Stimulated activated CD8-positive, alpha-beta memory T cell treated with anti-CD3 and anti-CD28 coated beads, Interleukin-15, amount 100 ng/mL, for 4 hours (primary cell): ENCODE results near the gene GRID1.

ENCODE experiments used
- DNase-seq, 2 donors: peaks; one replicate each; pipeline ENCODE4 v3.0.0-alpha.2; 2020; ENCODE audit warnings: low read depth in 2 of 2

The GRID1 gene

GRCh38 chr10:86368987-86369386 is 2.4 kb upstream of the GRID1 start:
- no peak for DNase-seq

DNA sequence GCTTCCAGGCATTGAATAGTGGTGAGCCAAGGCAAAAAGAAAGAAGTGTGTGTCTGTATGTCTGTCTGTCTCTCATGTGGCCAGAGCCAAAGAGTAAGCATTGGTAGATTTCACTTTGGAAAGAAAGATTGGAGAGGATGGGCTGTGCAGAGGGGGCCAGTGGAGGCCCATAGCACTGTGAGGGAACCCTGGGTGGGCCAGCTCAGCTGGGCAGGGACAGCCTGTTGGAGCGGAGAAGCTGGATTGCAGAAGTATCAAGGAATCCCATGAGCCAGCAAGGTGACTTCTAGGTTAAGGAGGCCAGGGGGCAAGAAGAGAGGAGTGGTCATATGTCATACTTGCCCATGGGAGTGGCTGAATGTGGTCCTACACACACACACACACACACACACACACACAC is 1.5 kb upstream of the GRID1 start:
- no peak for DNase-seq

- DNase-seq: no peak
These were observed 757 bp upstream of the GRID1 start for GRCh38 chr10:86367152-86367951.

GRCh38 chr10:86366902-86367151 is 232 bp upstream of the GRID1 start:
- no peak for DNase-seq

DNA sequence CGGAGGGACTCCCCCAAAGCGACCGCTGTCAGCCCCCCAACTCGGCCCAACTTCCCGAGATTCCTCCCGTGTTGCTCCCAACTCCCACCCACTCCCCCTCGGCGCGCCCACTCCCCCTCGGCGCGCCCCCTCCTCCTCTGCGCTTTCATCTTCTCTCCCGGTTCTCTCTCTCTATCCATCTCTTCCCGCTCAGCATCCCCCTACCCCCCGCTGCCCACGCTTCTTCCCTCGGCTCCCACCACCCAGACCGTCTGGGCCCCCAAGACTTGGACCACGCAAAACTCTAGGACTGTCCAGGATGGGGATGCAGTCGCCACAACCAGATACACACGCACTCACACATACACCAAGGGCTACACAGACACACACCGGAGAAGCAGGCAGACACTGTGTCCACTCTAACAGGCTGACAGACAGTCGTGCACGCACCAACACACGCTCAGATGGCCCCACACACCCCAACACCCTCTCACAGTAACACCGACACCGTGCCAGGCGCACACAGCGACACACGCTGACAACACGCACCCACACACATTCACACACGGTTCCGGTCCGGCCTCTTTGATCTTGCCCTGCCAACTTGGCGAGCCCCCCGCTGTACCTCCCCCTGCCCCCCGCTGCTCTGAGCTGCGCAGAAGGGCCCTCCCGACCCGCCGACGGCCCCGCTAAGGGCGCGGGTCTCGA is 1.1 kb downstream of the GRID1 start:
- DNase-seq: no peak

GRCh38 chr10:86364491-86365345 is 1.9 kb downstream of the GRID1 start:
- no peak for DNase-seq

DNA sequence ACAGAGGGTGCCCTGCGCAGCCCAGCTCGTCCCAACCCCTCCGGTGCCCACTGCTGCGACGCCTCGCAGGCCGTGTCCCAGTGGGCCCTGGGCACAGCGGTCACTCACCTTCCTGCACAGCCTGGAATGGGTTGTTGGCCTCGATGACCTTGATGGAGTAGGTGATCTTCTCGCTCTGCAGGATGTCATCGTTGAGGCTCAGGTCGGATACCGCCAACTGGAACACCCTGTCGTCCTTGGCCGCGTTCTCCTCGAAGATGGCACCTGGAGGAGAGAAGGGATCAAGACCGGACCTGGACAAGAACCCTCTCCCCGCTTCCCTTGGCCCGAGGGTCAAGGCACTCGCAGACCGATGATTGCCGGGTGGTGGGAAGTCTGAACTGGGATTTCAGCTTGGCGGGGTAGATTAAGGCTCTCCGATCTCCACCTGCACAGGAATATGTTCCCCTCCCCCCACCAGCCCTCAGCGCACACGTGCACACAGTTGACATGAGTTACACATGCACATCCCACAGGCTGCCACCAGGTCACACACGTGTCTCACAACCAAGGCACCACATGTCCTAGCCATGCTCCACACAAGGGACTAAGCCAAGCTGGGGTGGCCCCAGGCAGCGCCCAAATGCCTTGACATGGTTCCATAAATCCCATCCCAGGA is 2.6 kb downstream of the GRID1 start:
- no peak for DNase-seq

DNA sequence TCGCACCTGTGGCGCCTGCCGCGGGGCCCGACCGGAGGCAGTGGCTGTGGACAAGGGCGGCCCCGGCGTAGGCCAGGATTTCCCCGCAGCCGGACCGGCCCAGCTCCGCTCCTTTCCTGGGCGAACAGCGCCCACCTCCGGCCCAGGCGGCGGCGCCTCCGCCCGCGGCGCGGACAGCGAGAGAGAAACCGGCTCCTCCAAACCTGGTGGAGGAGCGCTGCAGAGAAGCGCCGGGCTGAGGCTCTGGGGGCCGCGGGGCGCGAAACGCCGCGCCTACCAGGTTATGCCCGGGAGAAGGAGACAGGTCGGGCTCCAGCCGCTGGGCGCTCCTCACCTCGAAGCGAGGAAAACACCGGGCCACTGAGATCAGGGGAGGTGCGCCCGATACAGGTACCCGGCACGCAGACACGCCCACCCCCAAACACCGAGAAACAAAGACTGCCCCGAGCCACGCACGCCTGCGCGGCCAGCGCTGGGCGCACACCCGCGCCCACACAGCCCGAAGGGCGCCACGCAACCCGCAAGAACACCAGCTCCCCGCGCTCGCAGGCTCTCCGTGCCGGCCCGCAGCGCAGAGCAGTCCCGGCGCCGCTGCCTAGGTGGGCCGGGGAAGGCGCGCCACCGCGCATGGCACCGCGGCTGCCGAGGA is 3.3 kb downstream of the GRID1 start:
- no peak for DNase-seq

DNA sequence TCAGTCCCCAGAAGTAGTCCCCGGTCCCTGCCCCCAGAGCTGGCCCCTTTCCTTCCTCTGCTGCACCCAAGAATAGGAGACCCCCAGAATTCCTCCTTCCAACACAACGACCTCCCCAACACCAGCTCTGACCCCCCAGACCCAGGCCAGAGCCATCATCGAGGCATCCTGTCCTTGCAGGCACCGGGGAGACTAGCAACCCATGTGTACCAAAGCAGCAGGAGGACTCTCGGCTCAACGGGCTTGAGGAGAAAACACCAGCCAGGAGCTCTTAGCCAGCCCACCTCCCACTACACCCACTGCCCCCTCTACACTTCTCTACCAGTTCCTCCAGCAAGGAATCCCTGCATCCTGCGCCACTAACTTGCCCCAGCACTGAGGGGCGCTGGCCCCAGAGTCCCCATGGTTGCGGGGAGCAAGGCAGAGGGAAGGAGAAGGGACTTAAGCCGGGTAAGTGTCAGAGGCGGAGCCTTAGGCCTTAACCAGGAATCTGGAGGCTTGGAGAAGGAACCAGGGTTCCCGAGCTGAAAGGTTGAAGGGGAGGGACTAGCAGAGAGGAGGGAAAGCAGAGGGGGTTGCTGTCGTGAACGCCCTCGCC is 3.9 kb downstream of the GRID1 start:
- DNase-seq: no peak

GRCh38 chr10:86362129-86362527 is 4.5 kb downstream of the GRID1 start:
- no peak for DNase-seq

DNA sequence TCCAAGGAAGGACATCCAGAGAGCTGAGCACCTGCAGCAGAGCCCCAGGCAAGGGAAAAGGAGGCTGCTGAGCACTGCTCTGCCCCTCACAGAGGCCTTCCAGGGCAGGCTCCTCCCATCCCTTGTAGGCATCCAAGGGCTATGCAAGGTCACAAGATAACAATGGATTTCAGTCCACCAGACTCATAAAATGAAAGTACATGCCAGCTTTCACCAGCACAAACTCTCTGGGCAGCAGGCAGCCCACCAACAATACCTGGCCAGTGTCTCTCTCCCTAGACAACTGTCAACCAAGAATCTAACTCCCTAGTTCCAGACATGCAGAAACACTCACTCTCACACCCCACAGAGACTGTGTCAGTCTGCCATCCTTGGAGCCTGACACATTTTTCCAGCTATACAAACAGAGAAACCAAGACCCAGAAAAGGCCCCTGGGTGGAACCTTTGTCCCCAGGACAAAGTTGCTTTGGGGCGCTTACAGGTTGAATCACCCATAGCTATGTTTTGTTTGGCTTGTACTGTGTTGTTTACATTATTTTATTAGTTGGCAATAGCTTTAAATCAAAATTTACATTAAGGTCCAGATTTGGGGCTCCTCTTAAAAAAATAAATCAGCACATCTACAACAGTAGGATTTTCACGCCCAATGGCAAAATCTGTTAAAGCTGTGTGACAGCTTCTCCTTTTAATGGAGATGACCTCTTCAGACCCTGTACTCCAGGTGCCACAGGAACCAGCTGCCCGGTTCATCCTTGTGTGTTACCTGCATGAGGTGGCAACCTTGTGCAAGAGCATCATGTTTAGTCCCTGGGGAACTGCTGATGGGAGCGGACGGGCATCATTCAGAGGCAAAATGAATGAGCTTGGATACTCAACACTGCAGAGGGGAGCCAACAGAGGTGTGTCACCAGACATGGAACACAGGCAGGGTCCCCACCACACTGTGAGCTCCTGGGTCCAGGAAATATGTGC is 5.2 kb downstream of the GRID1 start:
- DNase-seq: no peak

DNA sequence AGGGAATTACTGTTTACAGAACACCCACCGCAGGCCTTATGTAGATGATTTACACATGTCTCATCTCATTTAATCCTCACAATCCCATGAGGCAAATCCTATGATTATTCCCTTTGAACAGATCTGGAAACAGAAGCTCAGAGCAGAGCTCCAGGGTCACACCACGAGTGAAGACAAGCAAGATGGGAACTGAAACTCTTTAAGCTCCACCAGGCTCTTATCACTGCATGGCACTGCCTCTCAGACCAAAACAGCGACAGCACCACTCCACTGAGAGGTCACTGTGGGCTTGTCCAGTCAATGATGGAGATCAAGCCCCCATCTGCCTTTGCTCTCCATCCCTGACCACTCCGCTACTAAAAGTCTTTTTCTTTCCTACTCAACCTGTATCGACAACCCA is 5.9 kb downstream of the GRID1 start:
- DNase-seq: no peak

DNA sequence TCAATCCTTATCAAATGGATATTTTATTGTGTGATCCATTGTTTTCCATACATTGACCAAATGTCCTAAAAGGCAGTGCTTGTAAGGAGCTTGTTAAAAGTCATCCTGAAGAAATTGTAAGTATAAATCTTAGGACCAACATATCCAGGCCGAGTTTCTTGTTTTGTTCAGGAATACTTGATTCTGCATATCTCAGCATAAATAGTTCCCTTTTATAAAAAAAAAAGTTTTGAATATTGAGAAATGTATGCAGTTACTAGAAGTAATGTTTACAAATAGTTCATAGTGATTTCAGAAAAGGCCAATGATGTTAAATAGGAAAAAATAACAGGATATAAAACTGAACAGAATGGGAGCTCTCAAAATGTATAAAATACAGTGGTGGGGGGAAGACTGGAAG is 6.6 kb downstream of the GRID1 start:
- DNase-seq: no peak

- no peak for DNase-seq
These were observed 7.5 kb downstream of the GRID1 start for GRCh38 chr10:86359111-86359510.

DNA sequence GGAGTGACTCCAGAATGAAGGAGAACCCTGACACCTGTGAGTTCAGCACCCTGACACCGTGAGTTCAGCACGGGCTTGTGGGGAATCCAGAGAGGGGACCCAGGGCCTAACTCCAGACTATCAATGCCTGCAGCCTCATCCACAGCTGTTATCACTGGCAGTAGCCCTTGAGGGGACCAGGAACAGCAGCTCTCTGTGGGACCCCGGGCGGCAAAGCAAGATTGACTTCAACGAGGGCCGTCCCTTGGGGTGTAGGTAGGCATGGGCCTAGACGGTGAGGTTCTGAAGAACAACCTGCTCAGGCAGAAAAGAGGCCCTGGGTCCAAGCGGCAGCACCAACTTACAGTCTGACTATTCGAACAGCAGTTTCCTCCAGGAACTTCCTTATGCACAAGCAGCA is 8.9 kb downstream of the GRID1 start:
- no peak for DNase-seq

DNA sequence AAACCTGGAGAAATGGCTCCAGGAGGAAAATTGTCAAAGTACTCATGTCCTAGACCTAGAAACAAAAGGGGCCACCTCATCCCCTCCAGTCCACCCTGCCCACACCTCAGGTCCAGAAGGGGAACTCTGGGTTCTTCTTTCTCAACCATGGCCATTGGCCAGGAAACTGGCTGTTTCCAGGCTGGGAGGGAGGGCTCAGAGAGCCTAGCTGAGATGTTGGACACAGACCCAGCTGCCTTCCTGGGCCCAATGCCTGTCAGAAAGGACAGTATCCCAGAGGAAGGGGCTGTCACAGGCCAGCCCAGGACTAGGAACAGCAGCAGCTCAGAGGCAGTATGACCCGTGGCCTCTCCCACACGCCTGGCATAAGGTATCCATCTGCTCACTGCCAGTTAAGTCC is 9.6 kb downstream of the GRID1 start:
- DNase-seq: no peak

DNA sequence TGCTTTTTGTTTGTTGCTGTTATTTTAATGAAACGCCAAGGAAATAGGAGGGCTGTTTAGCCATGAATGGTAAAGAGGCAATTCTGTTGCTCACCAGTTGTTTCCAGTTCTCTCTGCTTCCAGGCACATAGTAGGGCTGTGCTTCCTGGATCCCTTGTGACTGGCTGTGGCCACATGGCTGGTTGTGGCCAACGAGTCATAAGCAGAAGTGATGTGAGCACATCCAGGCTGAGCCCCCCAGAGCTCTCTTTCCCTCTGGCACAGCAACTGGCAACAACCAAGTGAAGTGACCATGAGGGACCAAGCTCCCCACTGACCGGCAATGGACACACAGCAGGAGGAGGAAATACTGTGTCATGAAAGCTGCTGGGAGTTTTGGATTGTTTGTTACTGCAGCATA is 10.3 kb downstream of the GRID1 start:
- no peak for DNase-seq

- DNase-seq: no peak
These were observed 11.0 kb downstream of the GRID1 start for GRCh38 chr10:86355571-86356038.

DNA sequence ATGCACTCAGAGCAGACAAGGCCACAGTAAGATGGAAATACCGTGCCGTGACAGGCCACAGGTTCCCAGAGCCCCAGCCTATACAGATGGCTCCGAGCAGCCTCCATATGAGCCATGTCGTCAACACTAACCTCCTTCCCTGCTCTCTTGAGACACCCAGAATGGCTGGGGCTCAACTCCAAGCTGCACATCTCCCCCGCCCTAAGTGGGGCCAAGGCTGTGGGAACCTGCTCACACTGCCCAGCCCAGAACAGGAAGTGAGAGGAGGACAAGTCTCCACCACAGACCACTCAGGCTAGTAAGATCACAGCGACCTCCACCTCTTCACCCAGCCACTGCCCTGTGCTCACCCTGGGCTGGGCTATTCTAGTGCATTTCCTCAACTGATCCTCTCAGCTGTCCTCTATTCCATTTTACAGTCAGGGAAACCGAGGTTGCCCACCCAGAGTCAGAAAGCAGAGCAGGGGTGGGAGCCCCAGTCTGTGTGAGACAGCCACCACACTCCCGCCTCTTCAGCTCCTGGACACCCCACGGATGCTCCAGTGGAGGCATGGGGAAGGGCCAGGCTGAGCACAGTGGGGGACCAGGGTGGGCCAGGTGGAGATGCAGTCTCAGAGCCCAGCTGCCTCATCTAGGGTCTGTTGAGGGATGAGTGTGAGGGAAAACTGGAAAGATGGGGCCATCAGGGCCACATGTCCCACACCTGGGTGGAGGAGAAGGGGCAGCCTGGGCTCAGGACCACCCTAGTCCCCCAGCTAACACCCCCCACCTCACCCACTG is 11.6 kb downstream of the GRID1 start:
- no peak for DNase-seq
